NT2/D1 (cell line): Measurements from ENCODE around the gene ADAM15.

Experiments
- SUZ12 ChIP-seq: IDR thresholded peaks from 2 replicates; pipeline ENCODE4 v1.6.1; 2011; ENCODE audit not compliant: insufficient read length, insufficient read depth; ENCODE audit errors: extremely low read depth
- YY1 ChIP-seq: IDR thresholded peaks from 2 replicates; pipeline ENCODE4 v1.6.1; 2011; ENCODE audit not compliant: insufficient read length, insufficient read depth
- ZNF274 ChIP-seq: IDR thresholded peaks from 2 replicates; pipeline ENCODE4 v1.6.1; 2011; ENCODE audit warnings: mild to moderate bottlenecking, low read depth, low read length

- TF ChIP-seq ZNF274 (no peak), YY1 (no peak), SUZ12 (no peak)
These were observed 1.6 kb downstream of the ADAM15 start for GRCh38 chr1:155052439-155053395.
